Measurements from ENCODE around the gene RILPL2.
"Not testable (repeated sequence)": the region's sequence is repeated elsewhere in the genome, so short reads cannot be mapped to it uniquely, and the experiment has no call there.

Gene RILPL2, protein sequence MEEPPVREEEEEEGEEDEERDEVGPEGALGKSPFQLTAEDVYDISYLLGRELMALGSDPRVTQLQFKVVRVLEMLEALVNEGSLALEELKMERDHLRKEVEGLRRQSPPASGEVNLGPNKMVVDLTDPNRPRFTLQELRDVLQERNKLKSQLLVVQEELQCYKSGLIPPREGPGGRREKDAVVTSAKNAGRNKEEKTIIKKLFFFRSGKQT

DNA sequence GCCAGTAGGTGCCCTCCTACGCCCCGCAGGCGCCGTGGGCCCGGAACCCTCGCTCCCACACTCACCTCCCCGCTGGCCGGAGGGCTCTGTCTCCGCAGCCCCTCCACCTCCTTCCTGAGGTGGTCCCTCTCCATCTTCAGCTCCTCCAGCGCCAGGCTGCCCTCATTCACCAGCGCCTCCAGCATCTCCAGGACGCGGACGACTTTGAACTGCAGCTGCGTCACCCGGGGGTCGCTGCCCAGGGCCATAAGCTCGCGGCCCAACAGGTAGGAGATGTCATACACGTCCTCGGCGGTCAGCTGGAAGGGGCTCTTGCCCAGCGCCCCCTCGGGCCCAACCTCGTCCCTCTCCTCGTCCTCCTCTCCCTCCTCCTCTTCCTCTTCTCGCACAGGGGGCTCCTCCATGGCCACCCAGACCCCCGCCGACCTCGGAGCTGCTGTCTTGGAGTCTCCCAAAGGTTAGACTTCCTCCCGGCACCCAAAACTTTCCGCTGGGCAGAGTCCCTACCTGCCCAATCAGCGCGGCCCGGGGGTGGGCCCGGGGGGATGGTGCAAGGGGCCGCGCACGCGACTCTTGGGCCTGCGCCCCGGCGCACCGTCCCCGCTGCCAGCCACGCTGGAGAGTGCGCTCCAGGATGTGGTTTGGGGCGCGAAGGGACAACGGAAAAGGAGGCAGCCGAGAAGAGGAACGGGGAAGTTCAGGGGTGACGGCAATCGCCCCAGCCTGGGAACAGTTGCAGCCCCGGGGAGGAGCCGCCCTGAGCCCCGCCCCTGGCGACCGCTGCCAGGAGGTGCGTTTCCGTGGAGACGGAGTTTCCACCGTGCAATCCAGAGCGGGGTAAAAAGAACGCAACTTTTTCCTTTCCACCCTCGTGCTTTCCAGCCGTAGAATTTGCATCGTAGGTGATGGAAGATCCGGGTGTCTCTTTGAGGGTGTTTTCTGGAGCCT, at the start of gene RILPL2:
Gene RILPL2, minus strand, starts transcription at position 668 of the 948 bp plus-strand sequence. Its CDS starts 264 bp downstream, at position 404.
- peak; percentile 82 to 95 for DNase-seq (ENCODE audit: low read depth in 2 of 2)

DNA sequence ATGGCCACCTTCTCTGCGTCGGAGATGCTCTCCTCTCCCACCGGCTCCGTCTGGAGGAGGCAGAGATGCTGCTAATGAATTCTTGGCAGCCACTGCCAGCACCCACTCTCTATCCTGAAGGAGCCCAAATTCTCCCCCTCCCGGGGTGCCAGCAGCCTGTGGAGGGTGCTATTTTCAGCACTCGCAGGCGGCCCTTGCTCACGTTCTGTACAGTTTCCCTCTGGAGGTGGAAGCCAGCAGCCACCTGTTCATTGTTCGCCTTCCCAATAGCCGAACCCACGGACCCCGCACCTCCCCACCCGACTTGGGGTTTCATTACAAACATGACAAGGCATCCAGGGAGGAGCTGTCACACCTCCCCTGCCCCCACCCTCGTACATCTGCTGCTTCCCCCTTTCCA, 49.3 kb upstream of the RILPL2 start:
- no peak for DNase-seq (ENCODE audit: low read depth in 2 of 2)

DNA sequence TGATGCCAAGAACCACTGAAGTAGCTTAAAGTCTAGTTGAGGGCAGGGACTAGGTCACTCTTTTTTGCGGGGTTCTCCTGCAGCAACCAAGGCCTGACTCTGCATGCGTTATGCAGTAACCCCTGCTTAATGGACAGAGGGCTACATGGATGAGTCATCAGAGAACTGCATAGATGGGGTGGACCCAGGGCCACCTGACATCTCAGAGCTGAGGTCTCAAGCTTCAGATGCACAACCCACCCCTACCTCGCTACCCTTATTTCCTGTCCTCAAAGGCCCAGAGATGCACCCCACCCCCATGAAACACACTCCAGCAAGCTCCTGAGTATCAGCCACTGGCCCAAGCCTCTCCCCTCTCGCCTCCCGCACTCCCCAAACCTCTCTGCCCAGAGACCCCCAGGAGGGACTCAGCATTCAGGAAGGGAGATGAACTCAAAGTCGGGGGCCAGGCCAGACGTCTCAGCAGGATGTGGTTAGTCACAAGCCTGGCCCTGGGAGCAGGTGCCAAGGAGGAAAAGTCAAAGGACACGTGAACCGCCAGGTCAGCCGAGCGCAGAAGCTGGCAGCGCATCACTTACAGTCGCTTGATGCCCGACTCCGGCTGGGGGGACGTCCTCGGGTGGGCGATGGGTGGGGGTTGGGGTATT, 47.2 kb upstream of the RILPL2 start:
- DNase-seq (ENCODE audit: low read depth in 2 of 2), result no peak

DNA sequence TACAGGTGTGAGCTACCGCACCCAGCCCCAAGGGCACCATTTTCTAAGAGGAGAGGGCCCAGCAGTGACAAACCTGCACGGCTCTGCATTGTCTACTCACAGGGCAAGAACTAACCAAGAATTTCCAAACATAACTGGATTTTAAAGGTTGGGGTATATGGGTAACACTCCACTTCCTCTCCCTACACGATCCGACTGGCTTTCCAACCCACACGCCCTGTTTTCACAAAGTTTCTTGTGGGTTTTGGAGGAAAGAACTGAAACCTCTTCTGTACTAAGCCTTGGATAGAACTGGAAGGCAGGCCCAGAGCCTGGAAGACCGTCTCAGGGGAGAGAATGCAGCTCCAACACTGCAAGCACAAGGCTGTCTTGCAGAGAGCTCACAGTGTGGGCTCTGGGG, 46.4 kb upstream of the RILPL2 start:
- no peak for DNase-seq (ENCODE audit: low read depth in 2 of 2)

DNA sequence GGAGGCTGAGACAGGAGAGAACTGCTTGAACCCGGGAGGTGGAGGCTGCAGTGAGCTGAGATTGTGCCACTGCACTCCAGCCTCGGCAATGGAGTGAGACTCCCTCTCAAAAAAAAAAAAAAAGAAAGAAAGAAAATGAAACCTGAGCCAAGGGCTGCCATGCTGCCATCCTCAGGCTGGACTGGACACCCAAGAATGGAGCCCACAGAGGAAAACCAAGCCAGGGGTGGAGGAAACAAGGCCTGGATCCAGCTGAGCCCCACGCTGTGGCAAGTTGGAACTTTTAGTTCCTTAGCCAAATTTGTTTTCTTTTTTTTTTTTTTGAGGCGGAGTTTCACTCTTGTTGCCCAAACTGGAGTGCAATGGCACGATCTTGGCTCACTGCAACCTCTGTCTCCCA, 44.8 kb upstream of the RILPL2 start:
- DNase-seq (ENCODE audit: low read depth in 2 of 2), result not testable (repeated sequence)

DNA sequence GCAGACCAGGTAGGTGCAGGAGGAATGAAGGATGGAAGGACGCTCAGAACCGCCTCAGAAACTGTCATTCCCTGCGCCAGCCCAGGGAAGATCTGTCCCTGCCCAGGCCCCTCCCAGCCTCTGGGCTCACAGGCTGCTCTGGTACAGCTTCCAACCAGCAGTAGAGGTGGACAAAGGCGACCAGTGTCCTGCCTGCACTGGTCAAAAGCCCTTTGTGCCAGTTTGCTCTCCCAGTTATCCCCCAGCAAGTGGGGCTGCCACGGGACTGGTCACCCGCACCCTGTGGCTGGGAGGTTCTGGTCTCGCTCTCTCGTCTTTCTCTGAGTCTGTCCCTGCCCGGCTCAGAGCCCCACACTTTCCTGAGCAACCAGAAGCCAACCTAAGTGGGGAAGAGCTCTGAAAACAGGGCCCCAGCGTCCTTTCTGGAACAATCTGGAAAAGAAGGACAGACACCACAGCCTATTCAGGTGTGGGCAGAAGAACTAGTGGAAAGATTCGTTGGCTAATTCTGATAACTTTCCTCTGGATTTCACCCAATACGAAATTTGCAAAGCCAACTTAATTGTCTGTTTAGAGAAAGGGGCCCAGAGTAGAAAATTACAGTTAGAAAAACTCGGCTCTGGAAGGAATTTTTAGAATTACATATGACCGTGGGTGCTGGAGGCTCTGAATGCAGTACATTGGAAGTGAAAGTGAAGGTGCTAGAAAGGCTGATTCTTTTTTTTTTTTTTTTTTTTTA, 43.1 kb upstream of the RILPL2 start:
- no peak for DNase-seq (ENCODE audit: low read depth in 2 of 2)

DNA sequence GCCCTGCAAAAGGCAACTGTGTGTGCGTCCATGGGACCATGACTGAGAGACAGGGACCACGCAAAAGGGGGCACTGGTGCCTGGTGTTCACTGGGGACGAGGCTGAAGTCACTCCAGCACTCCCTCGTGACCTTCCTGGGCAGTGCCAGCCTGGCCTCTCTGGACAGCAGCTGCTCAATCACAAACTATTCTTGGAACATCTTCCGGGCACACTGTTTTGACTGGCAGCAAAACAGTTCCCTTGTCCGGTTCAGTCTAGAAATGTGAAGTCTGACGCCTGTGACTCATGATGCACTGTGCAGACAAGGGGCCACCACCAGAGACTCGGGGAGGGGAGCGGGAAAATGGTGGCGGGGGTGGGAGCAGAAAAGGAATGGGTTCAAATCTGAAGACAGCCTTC, 42.3 kb upstream of the RILPL2 start:
- DNase-seq (ENCODE audit: low read depth in 2 of 2), result no peak

DNA sequence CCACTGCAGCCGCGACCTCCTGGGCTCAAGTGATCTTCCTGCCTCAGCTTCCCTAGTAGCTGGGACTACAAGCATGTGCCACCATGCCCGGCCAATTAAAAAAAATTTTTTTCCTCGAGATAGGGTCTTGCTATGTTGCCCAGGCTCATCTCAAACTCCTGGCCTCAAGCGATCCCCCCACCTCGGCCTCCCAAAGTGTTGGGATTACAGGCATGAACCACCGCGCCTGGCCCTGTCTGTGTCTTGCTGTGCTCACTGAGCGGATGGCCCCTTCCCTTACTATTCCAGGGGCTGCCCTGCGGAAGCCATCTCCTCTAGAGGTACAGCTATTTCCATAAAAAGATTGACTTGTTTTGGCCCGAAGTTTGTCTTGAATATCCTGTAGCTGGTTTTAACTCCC, 41.6 kb upstream of the RILPL2 start:
- no peak for DNase-seq (ENCODE audit: low read depth in 2 of 2)

DNA sequence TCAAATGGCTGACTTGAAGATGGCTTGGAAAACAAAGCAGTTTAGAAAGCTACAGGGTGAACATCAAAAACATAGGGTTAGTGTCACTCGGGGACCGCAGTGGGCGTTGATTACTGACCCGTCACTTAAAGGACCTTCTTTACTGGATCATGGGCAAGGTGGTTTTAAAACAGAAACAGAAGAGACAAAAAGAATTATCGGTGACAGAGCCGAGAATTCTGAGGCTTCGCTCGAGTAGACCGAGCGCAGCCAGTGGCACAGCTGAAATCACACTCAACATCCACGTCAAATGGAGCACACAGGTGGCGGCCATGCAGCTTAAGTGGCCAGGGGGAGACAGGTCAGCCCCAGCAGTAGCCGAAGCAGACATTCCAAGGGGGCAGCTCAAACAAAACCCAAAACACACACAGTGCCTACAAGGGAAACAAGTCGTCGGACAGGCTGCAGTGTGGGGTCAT, 38.8 kb upstream of the RILPL2 start:
- DNase-seq (ENCODE audit: low read depth in 2 of 2), result no peak

DNA sequence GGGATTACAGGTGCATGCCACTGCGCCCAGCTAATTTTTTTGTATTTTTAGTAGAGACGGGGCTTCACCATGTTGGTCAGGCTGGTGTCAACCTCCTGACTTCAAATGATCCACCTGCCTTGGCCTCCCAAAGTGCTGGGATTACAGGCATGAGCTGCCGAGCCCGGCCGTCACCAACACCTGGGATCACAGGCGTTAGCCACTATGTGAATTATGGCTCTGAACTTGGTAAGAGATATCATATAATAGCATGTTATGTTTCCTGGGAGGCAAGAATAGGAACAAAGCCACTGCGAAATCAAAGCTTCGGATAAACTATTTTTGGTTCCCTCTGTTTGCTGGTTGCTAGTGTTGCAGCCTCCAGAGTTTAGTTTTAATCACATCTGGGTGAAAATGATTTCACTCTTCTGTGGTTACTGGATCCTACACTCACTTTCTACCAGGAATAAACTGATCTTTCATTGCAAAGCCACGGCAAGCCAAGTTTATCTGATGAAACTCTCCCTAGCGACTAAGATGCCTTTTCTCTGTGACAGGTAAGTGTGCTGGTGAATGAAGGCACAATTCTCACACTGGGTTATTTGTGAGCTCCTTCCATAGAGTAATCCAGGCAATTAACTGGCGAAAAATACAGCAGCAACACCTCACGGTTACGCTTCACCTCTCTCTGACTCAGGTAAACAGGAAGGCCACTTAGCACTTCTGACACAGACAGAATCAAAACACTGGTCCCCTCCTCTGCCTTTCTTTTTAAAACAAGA, 38.2 kb upstream of the RILPL2 start:
- no peak for DNase-seq (ENCODE audit: low read depth in 2 of 2)

DNA sequence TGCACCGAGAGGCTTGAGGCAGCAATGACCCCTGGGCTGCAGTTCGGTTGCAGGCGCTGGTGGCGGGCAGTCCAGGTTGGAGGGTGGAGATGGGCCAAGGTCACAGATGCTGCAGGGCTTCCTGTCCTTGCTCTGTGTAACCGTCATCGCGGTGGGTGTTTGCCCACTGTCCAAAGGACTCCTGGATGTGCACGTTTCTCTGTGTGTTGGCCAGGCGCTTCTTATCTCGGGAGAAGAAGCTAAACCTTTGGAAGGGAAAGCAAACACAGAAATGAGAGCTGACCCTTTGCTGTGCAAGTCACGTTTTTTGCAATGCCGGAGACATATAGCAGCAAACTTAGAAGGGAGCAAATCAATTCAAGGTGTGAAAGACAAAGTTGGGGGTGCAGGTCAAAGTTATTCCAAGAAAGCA, 36.0 kb upstream of the RILPL2 start:
- DNase-seq (ENCODE audit: low read depth in 2 of 2), result no peak

DNA sequence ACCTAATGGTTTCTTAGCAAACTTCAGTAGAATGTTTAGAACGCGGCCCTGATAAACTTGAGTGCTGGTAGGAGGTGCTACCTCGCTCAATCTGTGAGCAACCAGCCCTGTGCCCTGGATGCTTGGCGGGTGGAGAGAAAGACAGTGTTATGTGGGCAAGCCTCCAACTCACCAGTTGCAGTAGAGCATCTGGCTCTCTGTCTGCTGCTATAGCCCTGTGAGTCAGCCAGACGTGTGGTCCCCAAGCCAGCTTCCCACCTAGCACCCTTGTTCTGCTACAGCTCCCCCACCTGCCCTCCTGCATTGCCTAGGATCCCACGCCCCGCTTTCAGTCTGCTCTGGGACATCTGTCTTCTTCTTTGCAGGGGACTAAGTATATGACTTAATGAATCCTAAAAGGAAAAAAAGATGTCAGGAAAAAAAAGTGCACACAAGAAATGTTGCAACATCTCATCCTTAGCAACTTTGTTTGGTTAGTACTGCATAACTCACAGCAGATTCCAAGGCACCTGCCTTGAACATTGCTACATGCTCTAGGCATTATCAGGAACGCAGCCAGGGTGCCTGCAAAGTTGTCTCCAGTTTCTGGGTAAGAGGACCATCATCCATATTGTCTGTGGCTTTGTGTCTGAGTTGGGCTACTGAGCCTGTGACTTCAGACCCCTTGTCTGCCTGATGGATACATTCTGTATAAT, 35.0 kb upstream of the RILPL2 start:
- no peak for DNase-seq (ENCODE audit: low read depth in 2 of 2)

DNA sequence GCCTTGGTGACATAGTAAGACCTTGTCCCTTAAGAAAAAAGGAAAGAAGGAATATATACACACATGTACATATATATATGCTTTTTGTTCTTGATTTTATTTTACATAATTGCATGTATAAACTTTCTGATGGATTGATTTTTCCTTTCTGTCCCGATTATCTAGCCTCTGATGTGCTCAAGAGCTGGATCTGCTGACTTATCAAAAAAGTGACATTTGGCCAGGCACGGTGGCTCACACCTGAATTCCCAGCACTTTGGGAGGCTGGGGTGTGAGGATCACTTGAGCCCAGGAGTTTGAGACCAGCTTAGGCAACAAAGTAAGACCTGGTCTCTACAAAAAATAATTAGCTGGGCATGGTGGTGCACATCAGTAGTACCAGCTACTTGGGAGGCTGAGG, 33.5 kb upstream of the RILPL2 start:
- no peak for DNase-seq (ENCODE audit: low read depth in 2 of 2)

DNA sequence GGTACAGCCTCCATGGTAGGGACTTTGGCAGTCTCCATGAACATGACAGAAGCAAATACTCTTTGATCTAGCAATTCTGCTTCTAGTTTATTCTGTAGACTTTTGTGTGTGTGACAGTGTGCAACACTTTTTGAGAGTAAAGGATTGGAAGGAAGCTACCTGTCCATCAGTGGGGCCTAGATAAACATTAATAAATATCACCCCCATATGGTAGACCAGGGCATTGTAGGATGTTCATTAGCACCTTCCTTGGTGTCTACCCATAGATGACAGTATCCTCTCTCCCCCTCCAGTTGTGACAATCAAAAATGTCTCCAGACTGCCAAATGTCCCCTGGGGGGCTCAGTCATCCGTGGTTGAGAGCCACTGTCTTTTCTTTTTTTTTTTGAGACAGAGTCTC, 32.3 kb upstream of the RILPL2 start:
- DNase-seq (ENCODE audit: low read depth in 2 of 2), result no peak

DNA sequence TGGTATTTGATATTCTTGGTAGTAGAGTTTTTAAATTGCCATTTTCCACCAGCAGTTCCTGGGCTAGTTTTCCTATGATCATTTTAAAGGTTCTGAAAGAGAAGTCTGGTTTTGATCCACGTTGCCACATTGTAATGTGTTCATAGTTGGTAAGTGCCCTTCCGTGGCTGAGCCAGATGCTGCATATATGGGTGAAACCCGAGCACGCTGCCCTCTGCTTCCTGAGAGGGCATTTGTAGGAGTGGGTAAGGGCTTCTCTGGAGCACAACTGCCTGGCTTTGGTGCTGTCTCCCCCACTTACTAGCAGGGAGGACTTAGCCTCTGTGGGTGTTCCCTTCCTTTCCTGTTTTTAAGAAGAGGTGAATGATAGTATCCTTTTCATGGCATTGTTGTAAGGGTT, 28.6 kb upstream of the RILPL2 start:
- DNase-seq (ENCODE audit: low read depth in 2 of 2), result no peak

DNA sequence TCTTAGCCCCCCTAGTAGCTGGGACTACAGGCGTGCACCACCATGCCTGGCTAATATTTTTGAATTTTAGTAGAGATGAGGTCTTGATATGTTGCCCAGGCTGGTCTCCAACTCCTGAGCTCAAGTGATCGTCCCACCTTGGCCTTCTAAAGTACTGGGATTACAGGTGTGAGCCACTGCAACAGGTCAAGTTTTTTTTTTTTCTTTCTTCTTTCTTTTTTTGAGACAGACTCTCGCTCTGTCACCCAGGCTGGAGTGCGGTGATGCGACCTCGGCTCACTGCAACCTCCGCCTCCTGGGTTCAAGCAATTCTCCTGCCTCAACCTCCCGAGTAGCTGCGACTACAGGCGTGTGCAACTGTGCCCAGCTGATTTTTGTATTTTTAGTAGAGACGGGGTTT, 26.7 kb upstream of the RILPL2 start:
- DNase-seq (ENCODE audit: low read depth in 2 of 2), result not testable (repeated sequence)

DNA sequence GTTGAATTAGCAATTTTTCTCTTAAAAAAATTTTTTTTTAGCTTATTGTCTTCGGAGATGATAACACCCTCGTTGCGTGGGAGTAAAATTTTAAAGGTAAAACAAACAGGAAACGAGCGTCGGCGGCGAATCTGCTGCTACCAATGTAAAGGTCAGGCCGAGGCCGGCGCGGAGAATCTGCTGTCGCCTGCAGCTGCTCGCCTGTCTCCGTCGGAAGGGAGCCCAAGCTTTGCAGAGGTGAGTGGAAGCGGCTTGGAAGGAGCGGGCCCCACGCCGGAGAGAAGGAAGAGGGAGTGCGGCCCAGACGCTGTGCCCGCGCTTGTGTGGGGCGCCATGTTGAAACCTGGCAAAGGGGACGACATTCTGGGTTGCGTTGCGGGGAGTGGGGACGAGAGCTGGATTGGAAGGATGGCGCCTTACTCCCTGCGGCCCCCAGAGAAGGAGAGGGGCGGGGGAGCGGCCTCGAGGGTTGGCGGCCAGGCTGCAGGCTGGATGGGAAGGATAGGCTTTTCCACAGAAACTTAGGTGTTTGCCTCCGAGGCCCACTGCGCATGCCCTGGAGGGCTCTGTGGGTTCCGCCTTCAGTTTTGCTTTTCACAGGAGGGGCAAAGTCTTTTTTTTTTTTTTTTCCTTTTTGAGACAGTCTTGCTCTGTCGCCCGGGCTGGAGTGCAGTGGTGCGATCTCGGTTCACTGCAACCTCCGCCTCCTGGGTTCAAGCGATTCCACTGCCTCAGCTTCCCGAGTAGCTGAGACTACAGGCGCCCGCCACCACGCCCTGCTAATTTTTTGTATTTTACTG, 21.7 kb upstream of the RILPL2 start, which contains the start of gene SNRNP35:
Gene SNRNP35, plus strand, starts transcription at position 160 of the 800 bp plus-strand sequence. CDS start 7,402 bp downstream, outside the sequence.
- peak; percentile 66 to 74 for DNase-seq (ENCODE audit: low read depth in 2 of 2)

DNA sequence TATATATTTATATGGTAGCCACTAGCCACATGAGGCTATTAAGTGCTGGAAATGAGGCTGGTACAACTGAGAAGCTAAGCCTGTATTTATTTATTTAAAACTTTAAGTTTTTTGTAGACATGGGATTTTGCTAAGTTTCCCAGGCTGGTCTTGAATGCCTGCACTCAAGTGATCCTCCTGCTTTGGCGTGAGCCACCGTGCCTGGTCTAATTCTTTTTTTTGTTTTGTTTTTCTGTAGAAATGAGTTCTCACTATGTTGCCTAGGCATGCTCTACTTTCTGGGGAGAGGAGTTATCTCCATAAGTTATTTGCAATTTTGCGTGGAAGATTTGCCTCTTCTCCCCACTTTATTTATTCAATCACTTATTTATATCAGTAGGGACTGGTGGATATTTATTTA, 16.7 kb upstream of the RILPL2 start:
- no peak for DNase-seq (ENCODE audit: low read depth in 2 of 2)

DNA sequence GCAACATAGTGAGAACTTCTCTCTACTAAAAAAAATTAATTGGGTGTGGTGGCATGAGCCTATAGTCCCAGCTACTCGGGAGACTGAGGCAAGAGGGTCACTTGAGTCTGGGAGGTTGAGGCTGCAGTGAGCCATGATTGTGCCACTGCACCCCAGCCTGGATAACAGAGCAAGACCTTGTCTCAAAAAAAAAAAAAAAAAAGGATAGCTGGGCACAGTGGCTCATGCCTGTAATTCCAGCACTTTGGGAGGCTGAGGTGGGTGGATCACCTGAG, 15.7 kb upstream of the RILPL2 start:
- DNase-seq (ENCODE audit: low read depth in 2 of 2), result not testable (repeated sequence)

DNA sequence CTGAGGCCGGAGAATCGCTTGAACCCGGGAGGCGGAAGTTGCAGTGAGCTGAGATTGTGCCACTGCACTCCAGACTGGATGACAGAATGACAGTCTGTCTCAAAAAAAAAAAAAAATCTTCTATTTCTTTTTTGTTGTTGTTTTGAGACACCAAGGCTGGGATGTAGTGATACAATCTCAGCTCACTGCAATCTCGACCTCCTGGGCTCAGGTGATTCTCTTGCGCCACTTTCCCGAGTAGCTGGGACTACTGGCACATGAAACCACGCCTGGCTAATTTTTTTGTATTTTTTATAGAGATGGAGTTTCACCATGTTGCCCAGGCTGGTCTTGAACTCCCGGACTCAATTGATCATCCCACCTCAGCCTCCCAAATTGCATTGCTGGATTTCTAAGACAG, 14.2 kb upstream of the RILPL2 start:
- no peak for DNase-seq (ENCODE audit: low read depth in 2 of 2)
